OCI-LY1 (cell line): ENCODE measurements around the gene RHOJ.

Experiments used
- CTCF ChIP-seq: fragments of 200-600 bp; sonication (generic), shearing (Covaris generic); IDR thresholded peaks from 2 replicates; pipeline ENCODE4 v1.5.1; 2017; ENCODE audit warnings: mild to moderate bottlenecking, antibody characterized with exemption, low read length, moderate library complexity, mixed read lengths
- EZH2 ChIP-seq: fragments of 200-600 bp; sonication (generic), shearing (Covaris generic); IDR thresholded peaks from 2 replicates; pipeline ENCODE4 v1.8.0; 2017; ENCODE audit warnings: borderline replicate concordance, mixed run types, mild to moderate bottlenecking, antibody characterized with exemption, low read length, moderate library complexity, mixed read lengths

- TF ChIP-seq CTCF (no peak), EZH2 (no peak)
Measured at GRCh38 chr14:63191211-63191610, 13.0 kb upstream of the RHOJ start.
